ENCODE data around the gene EIF3B.
"Not testable (repeated sequence)": the region's sequence is repeated elsewhere in the genome, so short reads cannot be mapped to it uniquely, and the experiment has no call there.

EIF3B gene

GRCh38 chr7:2357571-2357970 is 2.9 kb downstream of the EIF3B start:
- no peak for TF ChIP-seq ZNF274 (IDR thresholded peaks at IDR 0.05; ENCODE audit: low read depth, low read length)
- no peak overlapping the region for H3K4me3 ChIP-seq (ENCODE audit: low read length)

GRCh38 chr7:2358968-2359527 is 4.4 kb downstream of the EIF3B start:
- H3K4me3 ChIP-seq (ENCODE audit: low read length): no peak overlapping the region
- TF ChIP-seq ZNF274 (IDR thresholded peaks at IDR 0.05; ENCODE audit: low read depth, low read length): no peak

GRCh38 chr7:2359610-2360009 is 5.0 kb downstream of the EIF3B start:
- H3K4me3 ChIP-seq (ENCODE audit: low read length): no peak overlapping the region
- no peak for TF ChIP-seq ZNF274 (IDR thresholded peaks at IDR 0.05; ENCODE audit: low read depth, low read length)

GRCh38 chr7:2360796-2361195 is 6.2 kb downstream of the EIF3B start:
- H3K4me3 ChIP-seq (ENCODE audit: low read length): no peak overlapping the region
- TF ChIP-seq ZNF274 (IDR thresholded peaks at IDR 0.05; ENCODE audit: low read depth, low read length): no peak

- TF ChIP-seq ZNF274 (IDR thresholded peaks at IDR 0.05; ENCODE audit: low read depth, low read length): no peak
- H3K4me3 ChIP-seq (ENCODE audit: low read length): no peak overlapping the region
Observed at GRCh38 chr7:2362385-2363088, 7.9 kb downstream of the EIF3B start.

- no peak overlapping the region for H3K4me3 ChIP-seq (ENCODE audit: low read length)
- no peak for TF ChIP-seq ZNF274 (IDR thresholded peaks at IDR 0.05; ENCODE audit: low read depth, low read length)
Observed at GRCh38 chr7:2369139-2369538, 14.5 kb downstream of the EIF3B start.

- no peak for TF ChIP-seq ZNF274 (IDR thresholded peaks at IDR 0.05; ENCODE audit: low read depth, low read length)
- no peak overlapping the region for H3K4me3 ChIP-seq (ENCODE audit: low read length)
Observed at GRCh38 chr7:2371329-2371728, 16.7 kb downstream of the EIF3B start.

GRCh38 chr7:2372724-2373123 is 18.1 kb downstream of the EIF3B start:
- H3K4me3 ChIP-seq (ENCODE audit: low read length): no peak overlapping the region
- no peak for TF ChIP-seq ZNF274 (IDR thresholded peaks at IDR 0.05; ENCODE audit: low read depth, low read length)

- TF ChIP-seq ZNF274 (IDR thresholded peaks at IDR 0.05; ENCODE audit: low read depth, low read length): no peak
- no peak overlapping the region for H3K4me3 ChIP-seq (ENCODE audit: low read length)
Observed at GRCh38 chr7:2373124-2373556, 18.5 kb downstream of the EIF3B start.

- no peak for TF ChIP-seq ZNF274 (IDR thresholded peaks at IDR 0.05; ENCODE audit: low read depth, low read length)
- H3K4me3 ChIP-seq (ENCODE audit: low read length): no peak overlapping the region
Observed at GRCh38 chr7:2373646-2374045, 19.0 kb downstream of the EIF3B start.

GRCh38 chr7:2374401-2374800 is 19.8 kb downstream of the EIF3B start:
- TF ChIP-seq ZNF274 (IDR thresholded peaks at IDR 0.05; ENCODE audit: low read depth, low read length): no peak
- no peak overlapping the region for H3K4me3 ChIP-seq (ENCODE audit: low read length)

- no peak overlapping the region for H3K4me3 ChIP-seq (ENCODE audit: low read length)
- no peak for TF ChIP-seq ZNF274 (IDR thresholded peaks at IDR 0.05; ENCODE audit: low read depth, low read length)
Observed at GRCh38 chr7:2374830-2375728, 20.5 kb downstream of the EIF3B start.

GRCh38 chr7:2376351-2377154 is 21.9 kb downstream of the EIF3B start:
- no peak overlapping the region for H3K4me3 ChIP-seq (ENCODE audit: low read length)
- no peak for TF ChIP-seq ZNF274 (IDR thresholded peaks at IDR 0.05; ENCODE audit: low read depth, low read length)

GRCh38 chr7:2377492-2377891 is 22.9 kb downstream of the EIF3B start:
- not testable (repeated sequence) for H3K4me3 ChIP-seq (ENCODE audit: low read length)

GRCh38 chr7:2378125-2378524 is 23.5 kb downstream of the EIF3B start:
- not testable (repeated sequence) for H3K4me3 ChIP-seq (ENCODE audit: low read length)

Data from GM08714 (cell line).